ENCODE data around the gene TCN1. TPM values are rescaled to one million over a fixed set of nuclear protein-coding genes. Genes with fewer than 3 reads are reported as not detected.
"Not testable (repeated sequence)": the region's sequence is repeated elsewhere in the genome, so short reads cannot be mapped to it uniquely, and the experiment has no call there.

The TCN1 gene
- total RNA-seq, 4 donors from 2014 or later = not detected

- Histone ChIP-seq H3K9me3 (no peaks in the 10 kb centered on the region), H3K36me3 (no peaks in the 10 kb centered on the region), H3K4me1 (no peaks in the 10 kb centered on the region), H3K27me3 (no peaks in the 10 kb centered on the region), H3K27ac (no peak overlapping the region), H3K4me3 (no peak overlapping the region)
- DNase-seq (ENCODE audit: low spot score in 2 of 2) = no peak
- no peak for TF ChIP-seq EP300 (IDR thresholded peaks at IDR 0.05)
- no peak for TF ChIP-seq POLR2A (IDR thresholded peaks at IDR 0.05)
- no peak for TF ChIP-seq CTCF (IDR thresholded peaks at IDR 0.05)
- 74% methylated on average over 10 of the region's 10 CpGs for WGBS, 2 donors
Observed at GRCh38 chr11:59857439-59858434, 8.6 kb downstream of the TCN1 start.

GRCh38 chr11:59854871-59855270 lies 11.4 kb downstream of the TCN1 start:
- DNase-seq (ENCODE audit: low spot score in 2 of 2) = no peak
- Histone ChIP-seq H3K4me1 (no peaks in the 10 kb centered on the region), H3K27me3 (no peaks in the 10 kb centered on the region), H3K4me3 (no peak overlapping the region), H3K36me3 (no peaks in the 10 kb centered on the region), H3K27ac (no peak overlapping the region), H3K9me3 (no peaks in the 10 kb centered on the region)
- TF ChIP-seq CTCF (IDR thresholded peaks at IDR 0.05) (no peak), EP300 (IDR thresholded peaks at IDR 0.05) (no peak), POLR2A (IDR thresholded peaks at IDR 0.05) (no peak)
- WGBS, 2 donors = 26 to 34% methylated on average over 2 of the region's 2 CpGs

GRCh38 chr11:59851416-59851815 lies 14.9 kb downstream of the TCN1 start:
- H3K27me3 ChIP-seq; H3K9me3 ChIP-seq; DNase-seq (ENCODE audit: low spot score in 2 of 2); H3K4me3 ChIP-seq; H3K36me3 ChIP-seq; H3K27ac ChIP-seq; H3K4me1 ChIP-seq: not testable (repeated sequence)
- WGBS, 2 donors = 92 to 93% methylated on average over 5 of the region's 5 CpGs

- H3K4me1 ChIP-seq; H3K27me3 ChIP-seq; H3K4me3 ChIP-seq; DNase-seq (ENCODE audit: low spot score in 2 of 2); H3K36me3 ChIP-seq; H3K27ac ChIP-seq; H3K9me3 ChIP-seq: not testable (repeated sequence)
- 88 to 92% methylated on average over 2 of the region's 2 CpGs for WGBS, 2 donors
Observed at GRCh38 chr11:59849551-59849950, 16.7 kb downstream of the TCN1 start.

GRCh38 chr11:59849129-59849528 lies 17.2 kb downstream of the TCN1 start:
- no peaks in the 10 kb centered on the region for H3K36me3 ChIP-seq
- TF ChIP-seq CTCF (IDR thresholded peaks at IDR 0.05) = no peak
- TF ChIP-seq POLR2A (IDR thresholded peaks at IDR 0.05) = no peak
- TF ChIP-seq EP300 (IDR thresholded peaks at IDR 0.05) = no peak
- 19 to 34% methylated on average over 2 of the region's 2 CpGs for WGBS, 2 donors
- no peaks in the 10 kb centered on the region for H3K4me1 ChIP-seq
- H3K27me3 ChIP-seq = no peaks in the 10 kb centered on the region
- H3K27ac ChIP-seq = no peak overlapping the region
- no peaks in the 10 kb centered on the region for H3K9me3 ChIP-seq
- no peak overlapping the region for H3K4me3 ChIP-seq
- no peak for DNase-seq (ENCODE audit: low spot score in 2 of 2)

GRCh38 chr11:59848439-59848838 lies 17.8 kb downstream of the TCN1 start:
- H3K4me1 ChIP-seq; H3K36me3 ChIP-seq; DNase-seq (ENCODE audit: low spot score in 2 of 2); H3K4me3 ChIP-seq; H3K27me3 ChIP-seq; H3K9me3 ChIP-seq; H3K27ac ChIP-seq: not testable (repeated sequence)
- 90 to 94% methylated on average over 6 of the region's 6 CpGs for WGBS, 2 donors
